ENCODE results near the gene GUCA1A.
"Not testable (repeated sequence)": the region's sequence is repeated elsewhere in the genome, so short reads cannot be mapped to it uniquely, and the experiment has no call there.

GUCA1A gene

DNA sequence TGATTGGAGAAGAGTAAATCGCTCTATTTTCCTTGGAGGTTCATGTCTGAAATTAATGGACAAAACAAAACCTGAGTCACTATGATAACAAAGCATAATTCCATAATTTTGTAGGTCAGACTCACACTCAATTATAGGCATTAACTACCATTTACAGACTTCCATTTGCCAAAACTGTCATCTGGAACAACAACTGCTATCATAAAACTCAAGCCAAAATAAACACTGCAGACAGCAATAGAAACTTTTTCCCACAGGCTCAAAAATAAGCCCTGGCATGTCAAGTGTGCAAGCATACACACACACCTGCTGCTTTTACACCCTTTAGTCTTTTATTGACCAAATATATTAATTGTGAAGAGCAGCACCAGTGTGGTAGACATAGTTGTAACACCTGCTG is 37.4 kb downstream of the GUCA1A start:
- no peak for DNase-seq (ENCODE audit: low spot score)

DNA sequence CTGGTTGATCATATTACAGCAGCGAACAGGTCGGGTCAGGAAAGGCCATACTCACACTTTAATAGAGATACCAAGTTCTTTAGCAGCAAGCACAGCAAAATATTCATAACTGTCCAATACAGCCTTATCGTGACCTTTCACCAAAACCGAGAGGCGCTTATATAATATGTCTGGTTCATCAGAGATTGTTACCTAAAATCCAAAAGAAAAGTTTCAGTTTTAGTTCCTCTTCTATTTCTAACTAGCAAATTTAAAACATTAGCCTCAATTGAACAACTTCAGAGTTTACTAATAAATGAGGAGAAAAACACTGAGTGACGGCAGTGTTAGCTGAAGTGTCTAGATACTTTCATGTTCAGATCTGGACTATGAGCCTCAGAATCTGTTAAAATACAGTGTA is 38.6 kb downstream of the GUCA1A start:
- DNase-seq (ENCODE audit: low spot score), result no peak

DNA sequence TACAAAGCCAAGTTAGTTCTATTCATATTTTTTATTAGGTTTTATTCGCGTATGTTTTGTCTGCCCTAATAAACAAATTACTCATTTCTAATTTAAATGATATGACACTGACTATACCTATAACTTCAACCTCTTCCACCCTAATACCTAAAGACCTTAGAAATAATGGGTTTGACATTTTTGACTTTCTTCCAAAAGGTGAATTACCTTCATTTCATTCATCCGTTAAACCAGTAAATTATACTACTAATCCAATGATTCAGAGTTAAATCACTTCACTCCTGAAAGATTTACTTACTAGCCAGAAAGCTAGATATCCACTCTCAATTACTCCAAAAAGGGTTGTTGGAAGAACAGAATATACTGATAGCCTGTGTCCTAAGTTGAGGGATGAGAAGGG is 39.3 kb downstream of the GUCA1A start:
- no peak for DNase-seq (ENCODE audit: low spot score)

DNA sequence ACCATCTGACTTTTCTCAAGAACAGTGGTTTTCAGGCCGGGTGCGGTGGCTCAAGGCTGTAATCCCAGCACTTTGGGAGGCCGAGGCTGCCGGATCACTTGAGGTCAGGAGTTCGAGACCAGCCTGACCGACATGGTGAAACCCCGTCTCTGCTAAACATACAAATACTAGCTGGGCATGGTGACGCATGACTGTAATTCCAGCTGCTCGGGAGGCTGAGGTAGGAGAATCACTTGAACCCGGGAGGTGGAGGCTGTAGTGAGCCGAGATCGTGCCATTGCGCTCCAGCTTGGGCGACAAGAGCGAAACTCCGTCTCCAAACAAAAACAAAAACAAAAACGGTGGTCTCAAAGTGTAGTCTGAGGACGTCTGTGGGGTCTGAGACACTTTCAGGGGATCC is 43.3 kb downstream of the GUCA1A start:
- DNase-seq (ENCODE audit: low spot score), result not testable (repeated sequence)

DNA sequence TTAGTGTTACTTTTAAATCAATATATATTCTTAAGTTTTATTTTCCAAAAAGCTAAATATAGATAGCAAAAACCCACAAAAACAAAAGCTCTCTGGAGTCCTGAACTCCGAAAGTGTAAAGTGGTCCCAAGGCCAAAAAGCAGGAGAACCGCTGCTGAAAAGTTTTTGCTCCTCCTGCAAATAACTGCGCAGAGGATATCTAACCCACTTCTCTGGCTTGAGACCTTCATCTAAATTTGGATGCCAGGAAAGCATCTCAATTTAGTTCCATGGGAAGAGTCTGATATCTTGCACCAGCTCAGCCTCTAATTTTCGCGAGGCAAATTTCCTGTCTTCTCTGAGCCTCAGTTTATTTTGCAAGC is 44.0 kb downstream of the GUCA1A start:
- DNase-seq (ENCODE audit: low spot score), result no peak

DNA sequence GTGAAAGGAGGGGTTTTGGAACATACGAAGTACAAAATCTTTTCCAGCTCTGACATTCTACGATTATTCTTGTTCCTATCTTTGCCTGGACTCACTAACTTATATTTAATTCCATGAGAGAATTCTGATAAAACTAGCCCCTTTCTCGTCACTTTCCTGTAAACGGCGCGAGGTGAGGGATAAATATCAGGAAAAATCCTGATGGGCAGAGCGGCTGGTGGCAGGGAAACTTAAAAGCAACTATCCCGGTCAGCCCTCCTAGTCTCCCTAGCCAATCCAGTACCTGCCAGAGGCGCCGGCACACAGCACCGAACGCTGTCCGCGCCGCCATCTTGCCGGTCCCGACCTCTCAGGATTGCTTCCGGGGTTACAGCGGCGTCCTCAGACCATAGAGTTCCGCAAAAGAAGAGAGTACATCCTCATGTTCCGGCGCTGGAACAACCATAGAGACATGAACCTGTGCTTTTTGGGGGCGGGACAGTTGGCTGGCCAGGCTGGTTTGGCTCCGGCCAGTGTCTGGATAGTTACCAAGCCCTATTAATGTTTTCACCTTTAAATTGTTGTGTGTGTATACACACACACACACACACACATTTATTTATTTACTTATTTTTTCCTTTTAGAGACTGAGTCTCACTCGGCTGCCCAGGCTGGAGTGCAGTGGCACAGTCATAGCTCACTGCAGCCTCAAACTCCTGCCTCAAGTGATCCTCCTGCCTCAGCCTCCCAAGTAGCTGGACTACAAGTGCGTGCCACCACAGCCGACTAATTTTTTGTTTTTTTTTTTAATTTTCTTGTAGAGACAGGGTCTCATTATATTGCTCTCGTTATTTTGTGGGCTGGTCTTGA is 44.6 kb downstream of the GUCA1A start, which contains the start of gene MRPS10:
Gene MRPS10 (minus strand): TSS at position 343 of the 849 bp plus-strand sequence. CDS start 12 bp downstream, at position 331.
- peak; percentile 62 for DNase-seq (ENCODE audit: low spot score)

DNA sequence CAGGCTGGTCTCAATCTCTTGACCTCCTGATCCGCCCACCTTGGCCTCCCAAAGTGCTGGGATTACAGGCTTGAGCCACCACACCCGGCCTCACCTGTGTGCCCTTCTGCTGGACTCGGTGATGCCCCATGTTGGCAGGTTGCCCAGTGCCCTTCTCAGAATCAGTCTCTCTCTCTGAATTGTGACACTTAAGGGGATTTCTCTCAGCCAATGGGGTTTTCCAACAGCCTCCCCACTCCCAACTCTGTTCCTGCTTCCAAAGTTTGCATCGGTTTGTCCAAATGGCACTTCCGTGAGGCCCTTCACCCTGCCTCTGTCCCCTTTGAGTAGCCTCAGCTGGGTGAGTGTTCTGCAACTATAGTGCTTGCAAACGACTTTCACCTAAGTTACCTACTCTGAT is 47.6 kb downstream of the GUCA1A start:
- DNase-seq (ENCODE audit: low spot score), result no peak

DNA sequence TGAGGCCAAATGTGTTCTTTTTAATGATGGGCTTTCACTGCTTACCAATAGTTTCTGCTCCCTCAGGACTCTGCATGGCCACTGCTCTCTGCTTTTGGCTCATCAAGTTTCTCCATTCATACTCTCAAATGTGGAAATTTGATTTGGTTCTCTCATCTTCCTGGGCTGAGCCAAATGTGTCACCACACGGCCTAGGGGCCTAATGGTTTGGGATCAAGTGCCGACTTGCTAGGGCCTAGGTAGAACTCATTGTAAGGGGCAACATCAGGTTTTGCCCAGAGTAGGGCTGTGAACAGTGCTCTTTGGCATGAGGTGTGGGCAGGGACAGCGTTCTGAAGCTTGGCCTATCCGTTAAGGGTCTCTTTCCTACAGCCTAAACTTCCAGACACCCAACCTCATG is 48.4 kb downstream of the GUCA1A start:
- DNase-seq (ENCODE audit: low spot score), result no peak

DNA sequence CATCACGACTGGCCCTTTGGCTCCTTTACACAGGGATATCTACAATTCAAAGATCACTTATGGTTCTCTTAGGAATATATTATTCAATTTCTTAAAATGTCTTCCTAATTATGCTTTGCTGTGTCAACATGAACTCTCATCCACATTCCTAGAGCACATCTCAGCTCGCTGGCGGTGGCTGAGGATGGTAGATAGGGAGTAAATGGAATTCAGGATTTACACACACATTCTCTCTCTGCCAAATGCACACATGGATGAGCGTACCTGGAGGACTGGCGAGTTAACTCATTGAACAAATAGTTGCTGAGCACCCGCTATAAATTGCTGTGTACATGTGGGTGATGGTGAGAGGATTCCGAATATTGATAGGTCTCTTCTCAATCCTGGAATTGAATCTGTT is 49.3 kb downstream of the GUCA1A start:
- DNase-seq (ENCODE audit: low spot score), result no peak

DNA sequence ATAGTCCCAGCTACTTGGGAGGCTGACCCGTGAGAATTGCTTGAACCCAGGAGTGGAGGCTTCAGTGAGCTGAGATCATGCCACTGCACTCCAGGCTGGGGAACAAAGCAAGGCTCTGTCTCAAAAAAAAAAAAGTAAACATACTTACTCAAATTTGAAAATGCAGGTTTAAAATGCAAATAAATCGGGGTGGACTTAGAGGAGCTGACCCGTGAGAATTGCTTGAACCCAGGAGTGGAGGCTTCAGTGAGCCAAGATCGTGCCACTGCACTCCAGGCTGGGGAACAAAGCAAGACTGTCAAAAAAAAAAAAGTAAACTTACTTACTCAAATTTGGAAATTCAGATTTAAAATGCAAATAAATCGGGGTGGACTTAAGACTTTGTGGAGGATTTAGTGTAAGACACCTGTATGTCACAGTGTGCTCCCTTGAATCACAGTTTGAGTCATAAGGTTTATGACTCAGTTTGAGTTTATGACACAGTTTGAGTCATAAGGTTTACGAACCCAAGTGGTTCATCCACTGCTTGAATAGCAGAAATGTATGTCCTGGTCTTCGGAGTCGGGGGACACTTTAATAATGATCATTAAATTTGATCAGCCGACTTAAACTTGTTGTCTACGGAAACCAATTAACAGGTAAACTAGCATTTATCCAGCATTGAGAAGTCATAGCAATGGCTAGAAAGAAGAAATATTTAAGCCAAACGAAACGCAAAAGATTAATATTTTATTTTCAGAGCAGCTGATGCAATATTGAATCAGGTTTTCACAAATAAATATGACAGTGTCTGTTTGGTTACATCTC is 51.3 kb downstream of the GUCA1A start:
- no peak for DNase-seq (ENCODE audit: low spot score)

DNA sequence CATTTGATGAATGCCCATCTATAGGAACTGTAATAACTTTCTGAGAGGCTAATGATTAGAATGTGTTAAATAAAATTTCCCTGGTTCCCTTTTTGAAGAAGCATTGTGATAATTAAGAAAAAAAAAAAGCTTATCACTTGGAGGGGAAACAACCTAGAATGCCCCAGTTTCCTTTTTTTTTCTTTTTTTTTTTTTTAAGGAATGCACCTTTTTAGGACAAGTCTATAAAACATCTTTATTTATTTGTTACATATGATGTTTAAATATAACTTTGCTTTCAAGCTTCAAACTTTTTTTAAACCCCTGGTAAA is 51.8 kb downstream of the GUCA1A start:
- DNase-seq (ENCODE audit: low spot score), result no peak

DNA sequence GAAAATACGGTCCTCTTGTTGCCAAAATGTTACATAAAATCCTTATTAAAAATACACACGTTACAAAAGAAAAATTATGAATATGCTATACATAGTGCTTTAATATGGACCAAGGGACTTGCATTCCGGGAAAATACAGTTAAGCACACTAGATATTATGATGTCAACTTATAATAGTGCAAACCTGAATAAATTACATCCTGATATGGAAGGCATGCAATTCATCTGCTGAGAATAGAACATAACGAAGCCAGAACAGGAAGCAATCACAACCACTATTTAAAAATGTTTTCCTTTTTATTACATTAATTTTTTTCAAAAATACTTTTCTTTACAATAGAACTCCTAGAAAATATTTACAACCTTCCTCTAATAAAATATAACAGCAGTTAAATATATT is 52.3 kb downstream of the GUCA1A start:
- DNase-seq (ENCODE audit: low spot score), result no peak

DNA sequence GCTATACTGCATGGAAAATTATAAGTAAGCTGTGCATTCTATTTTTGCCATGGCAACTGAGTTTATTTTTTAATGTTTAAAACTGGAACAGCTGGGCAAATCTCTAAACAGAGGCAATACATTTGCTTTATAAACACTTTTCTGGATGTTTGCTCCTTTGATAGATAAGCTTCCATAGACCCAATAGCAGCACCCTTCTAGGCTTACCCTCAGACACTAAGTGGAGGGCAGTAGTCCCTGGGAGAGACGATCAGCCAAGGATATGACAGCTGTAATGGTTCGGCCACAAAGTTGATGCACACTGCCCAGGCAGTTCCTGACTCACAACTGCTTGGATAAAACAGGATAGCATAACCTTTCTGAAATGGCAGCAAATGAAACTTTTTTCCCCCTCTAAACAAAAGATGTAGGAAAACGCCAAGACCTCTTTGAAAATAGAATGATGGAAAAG is 53.0 kb downstream of the GUCA1A start:
- DNase-seq (ENCODE audit: low spot score), result no peak

DNA sequence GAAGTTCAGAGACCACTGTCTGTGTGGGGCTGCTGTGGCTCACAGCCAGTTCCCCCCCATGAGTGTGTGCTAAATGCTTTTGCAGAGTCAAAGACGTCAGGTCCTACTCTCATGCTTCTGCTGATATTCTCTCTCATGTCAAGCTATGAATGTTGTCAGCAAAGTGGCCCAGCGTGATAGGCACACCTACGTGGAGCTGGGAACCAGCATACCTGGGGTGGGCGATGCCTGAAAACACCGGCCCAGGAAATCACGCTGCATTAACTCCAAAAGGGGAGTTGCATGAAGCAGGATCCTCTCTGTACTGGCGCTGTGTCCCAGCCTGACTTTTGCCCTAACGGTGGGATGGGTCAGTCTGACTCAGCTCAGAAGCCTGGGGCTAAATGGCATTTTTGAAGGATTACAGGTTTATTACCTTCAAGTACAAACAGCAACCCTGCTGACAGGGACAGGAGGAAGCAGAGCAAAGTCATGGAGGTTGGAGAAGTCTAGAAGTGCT is 53.5 kb downstream of the GUCA1A start:
- DNase-seq (ENCODE audit: low spot score), result peak; percentile 75

DNA sequence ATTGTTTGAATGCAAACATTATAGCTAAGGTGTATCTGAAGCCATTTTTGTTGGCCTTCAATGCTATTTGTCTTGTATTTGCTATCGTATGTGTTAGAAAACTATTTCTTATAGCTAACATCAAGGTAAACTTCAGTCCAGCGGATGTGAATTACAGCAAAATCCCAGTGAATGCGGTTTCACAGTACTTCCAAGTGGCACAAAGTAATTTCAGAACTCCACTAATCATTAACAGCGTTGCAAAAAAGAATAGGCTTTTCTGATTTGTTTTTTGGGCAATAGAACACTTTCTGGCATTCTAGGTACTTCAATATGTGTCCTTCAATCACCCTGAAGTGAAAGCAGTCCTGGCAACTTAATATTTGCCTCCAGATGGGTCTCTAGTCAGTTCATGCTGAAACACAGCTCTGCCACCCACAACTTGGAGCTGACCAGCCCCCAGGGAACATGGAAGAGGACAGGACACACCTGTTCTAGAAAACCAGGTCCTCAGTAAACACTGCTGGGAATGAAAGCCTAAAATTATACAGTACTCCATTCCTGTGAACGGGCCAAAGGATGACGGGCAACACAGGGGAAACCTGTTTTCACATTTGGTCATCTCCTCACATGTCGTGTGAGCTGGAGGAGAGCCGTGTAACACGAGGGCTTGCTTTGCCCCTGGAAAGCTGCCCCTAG is 54.1 kb downstream of the GUCA1A start:
- DNase-seq (ENCODE audit: low spot score), result no peak

DNA sequence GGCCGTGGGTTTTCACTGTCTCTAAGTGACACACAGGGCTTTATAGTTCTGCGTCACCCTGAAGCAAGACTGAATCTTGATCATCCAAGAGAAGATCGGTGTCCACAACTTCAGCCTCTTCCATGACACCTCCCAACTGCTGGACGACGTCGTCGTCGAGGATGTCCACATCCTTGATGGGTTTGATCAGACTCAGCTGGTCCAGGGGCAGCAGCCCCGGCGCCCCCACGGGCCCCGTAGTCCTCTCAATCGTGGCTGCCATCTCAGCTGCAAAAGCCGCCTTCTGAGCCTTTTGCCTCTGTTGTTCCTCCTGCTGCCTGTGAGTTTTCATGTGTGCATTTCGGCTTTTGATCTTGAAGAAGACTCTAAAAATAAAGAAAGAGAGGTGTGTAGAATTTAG is 55.1 kb downstream of the GUCA1A start:
- DNase-seq (ENCODE audit: low spot score), result no peak
